HG03521 (cell line): ENCODE measurements around the gene SLC12A9.
"Not testable (repeated sequence)": the region's sequence is repeated elsewhere in the genome, so short reads cannot be mapped to it uniquely, and the experiment has no call there.

Source experiments
- ATAC-seq: cut with Tn5 transposase; IDR thresholded peaks from one replicate; pipeline ENCODE4 v1.9.1; 2021; ENCODE audit warnings: mild to moderate bottlenecking, moderate library complexity; ENCODE audit not compliant: unreplicated experiment

SLC12A9 gene

DNA sequence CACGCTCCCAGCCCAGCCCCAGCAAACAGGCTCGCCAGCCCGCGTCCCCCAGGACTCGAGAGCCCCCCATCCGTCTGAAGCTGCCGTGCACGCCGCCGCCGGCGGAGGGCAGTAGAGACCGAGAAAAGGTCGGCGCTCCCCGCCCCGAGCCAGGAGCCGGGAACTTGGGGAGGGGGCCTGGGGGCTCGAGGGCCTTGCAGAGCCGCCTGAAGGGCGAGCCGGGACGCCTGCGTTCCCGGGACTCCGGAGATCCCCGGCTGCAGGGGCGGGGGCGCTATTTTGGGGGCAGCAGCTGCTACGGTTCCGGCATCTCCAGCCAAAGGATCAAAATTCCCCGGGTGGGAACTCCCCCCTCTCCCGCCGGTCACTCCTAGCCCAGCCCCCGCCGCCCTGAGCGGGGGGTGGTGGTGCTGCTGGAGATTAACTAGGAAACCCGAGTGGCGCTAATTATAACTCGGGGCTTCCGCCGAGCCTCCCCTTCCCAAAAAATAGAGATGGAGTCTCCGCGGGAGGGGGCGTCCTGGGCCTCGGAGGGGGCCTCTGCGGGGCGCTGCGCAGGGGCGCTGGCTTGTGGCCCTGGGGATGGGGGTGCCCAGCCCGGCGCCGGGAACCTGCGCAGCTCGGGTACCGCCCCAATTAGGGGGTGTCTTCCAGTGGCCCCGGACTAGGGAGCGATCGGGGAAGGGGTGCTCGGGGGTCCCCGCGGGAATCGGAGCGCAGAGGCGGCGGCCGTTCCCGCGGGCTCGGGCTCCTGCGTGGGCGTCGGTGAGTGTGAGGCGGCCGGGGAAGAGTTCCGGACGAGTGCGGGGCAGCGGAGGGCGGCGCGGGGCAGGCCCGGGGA lies 42.6 kb downstream of the SLC12A9 start:
- ATAC-seq = no peak

DNA sequence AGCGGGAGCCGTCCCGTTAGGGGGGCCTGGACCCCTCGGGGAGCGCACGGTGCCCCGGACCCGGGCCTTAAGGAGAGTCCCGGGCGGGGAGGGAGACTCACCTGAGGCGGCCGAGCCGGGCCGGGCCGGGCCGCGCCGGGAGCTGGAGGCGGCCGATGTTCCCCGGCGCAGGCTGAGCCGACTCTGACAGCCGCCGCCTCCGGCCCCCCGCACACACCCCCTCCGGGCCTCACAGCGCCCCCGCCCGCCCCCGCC lies 43.1 kb downstream of the SLC12A9 start, which contains the start of gene ACHE:
Gene ACHE, minus strand, starts transcription at position 188 of the 255 bp plus-strand sequence. CDS start 1,656 bp downstream, outside the sequence.
- no peak for ATAC-seq

DNA sequence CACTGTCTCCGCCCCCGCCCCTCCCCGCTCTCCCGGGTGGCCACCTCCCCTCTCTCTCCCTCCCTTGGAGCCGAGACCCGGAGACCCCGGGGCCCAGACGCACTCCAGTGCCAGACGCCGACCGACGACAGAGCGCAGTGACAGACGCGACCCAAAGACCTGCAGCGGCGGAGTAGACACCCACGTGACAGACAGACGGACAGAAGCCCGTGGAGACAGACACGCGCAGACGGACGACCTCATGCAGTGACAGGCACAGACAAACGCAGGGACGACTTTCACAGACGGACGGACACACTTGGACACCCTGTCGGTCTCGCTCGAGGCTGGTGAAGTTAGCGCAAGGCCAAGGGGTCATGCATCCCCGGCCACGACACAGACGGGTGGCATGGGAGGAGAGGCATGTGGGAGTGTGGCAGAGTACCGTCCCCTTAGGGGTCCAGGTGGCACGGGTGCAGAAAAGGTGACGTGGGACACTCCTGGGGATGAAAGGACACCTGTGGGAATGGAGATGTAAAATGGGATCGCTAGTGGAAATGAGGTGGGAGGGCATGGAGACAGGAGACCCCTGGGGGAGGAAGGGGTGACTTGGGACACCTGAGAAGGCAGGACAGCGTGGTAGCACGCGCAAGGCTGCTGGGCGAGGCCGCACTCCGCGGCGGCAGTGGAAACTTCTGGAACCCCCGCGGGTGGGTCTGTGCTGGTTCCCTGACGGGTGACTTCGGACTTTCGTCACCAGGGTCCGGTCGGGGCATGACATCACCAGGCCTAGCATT lies 43.6 kb downstream of the SLC12A9 start:
- no peak for ATAC-seq

DNA sequence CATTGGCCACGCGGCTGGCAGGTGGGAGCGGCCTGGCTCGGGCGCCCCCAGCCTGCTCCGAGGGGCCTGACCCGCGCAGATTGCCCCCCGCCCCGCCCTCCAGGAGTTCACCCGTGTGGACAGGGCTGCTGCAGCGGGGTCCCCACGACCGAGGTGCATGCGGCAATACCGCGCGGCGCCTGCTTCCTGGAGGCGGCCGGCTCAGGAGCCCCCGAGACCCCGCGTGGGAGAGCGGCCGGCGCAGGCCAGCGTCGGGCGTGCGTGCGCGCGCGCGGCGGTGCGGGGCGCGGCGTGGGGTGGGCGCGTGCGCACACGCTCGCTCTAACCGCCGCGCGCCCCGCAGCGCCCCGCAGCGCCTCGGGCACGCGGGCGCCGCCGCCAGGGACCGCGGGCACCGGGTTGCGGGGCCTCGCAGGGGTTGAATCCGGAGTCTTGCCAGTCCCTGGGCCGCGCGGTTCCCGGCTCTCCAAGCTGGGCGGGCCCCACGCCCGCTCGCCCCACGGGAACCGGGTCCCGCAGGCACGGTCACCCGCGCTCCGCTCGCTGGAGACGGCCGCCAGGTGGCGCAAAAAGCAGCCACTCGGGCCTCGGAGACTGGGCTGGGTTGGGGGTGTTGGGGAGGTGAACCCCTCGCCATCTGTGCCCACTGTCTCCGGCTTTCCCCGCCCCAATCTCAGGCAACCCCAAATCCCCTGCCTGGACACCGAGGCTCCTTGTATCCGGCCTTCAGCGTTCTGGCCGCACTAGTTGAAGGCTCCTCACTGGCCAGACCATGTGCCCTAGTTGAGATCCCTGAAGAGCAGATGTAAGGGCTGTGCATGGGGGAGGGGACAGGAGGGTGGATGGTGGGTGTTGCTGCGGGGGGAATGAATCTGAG lies 44.5 kb downstream of the SLC12A9 start:
- no peak for ATAC-seq

DNA sequence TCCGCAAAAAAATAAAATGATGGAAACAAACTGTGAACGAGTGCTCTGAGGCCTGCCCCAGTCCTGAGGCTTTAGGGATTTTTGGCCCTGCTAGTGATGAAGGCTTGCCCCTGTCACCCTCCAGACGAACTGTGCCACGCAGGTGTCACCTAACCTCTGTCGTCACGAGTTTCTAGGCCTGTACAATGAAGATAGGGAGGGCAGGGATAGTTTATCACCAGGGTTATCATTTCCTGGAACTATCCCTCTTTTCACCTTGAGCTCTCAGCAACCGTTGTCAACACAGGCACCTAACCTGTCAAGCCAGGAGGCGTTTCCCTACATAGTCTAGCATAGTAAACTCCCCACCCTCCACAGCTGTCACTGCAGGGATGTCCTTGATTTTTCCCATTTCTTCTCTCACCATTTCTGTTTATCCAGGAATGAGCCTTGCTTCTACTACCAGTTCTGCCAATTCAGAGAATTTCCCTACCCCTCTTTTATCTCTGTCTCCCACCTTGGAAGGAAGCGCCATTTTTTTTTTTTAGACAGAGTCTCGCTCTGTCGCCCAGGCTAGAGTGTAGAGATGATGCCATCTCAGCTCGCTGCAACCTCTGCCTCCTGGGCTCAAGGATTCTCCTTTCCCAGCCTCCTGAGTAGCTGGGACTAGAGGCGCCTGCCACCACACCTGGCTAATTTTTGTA lies 45.4 kb downstream of the SLC12A9 start:
- ATAC-seq = no peak

DNA sequence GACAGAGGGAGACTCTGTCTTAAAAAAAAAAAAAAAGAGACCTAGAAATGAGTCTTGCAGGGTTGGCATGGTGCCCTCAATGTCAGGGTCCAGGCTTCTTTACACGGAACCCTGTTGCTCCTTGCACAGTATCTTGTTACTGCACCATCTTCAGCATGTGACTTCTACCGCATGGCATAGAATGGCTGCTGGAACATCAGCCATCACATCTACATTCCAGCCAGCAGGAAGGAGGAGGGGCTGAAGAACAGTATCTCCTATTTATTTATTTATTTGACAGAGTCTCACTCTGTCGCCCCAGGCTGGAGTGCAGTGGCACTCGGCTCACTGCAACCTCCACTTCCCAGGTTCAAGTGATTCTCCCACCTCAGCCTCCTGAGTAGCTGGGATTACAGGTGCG lies 46.9 kb downstream of the SLC12A9 start:
- no peak for ATAC-seq

DNA sequence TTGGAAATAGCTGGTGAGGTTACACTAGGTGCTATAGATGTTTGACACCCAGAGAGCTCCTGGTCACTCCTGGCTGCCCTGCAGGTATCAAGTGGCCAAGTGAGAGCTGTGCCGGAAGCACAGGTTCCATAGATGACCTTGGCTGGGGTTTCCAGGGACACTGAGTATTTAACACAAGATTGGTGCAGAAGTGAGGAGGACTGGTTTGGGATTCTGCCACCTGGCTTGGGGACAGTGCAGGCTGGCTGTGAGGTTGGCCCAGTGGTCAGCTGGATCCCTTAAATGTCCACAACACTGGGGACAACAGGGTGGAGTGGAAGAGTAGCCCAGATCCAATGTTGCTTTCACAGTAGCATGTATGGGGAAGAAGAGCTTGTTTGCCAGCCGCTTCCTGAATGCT lies 48.5 kb downstream of the SLC12A9 start:
- no peak for ATAC-seq

DNA sequence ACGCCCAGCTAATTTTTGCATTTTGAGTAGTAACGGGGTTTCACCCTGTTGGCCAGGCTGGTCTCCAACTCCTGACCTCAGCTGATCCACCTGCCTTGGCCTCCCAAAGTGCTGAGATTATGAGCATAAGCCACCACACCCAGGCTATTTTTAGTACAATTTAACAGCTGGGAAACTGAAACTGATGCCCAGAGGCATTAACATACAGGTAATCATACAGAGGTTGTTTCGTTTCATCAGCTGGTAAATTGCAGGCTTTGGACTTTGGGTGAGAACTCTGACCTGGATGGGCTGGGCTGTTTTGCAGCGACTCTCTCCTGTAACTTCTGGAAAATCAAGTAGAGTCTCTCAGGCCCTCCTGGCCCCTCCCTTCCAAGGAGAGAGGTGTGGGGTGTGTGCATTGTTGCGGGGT lies 49.4 kb downstream of the SLC12A9 start:
- ATAC-seq = no peak

DNA sequence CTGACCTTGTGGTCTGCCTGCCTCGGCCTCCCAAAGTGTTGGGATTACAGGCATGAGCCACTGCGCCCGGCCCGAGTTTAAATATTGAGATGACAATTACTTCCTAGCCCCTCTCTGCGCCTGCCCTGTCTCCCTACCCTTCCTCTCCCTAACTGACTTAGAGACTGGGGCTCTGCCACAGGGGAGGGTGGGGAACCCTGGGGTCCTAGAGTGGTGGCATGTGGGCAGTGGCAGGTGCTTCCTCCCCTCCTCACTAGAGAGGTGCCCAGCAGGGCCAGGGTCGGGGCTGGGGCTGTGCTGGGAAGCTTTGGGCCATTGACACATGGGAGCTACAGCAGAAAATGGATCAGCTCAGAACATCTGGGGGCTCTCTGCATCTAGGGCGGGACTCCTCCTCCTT lies 50.1 kb downstream of the SLC12A9 start:
- ATAC-seq = no peak

DNA sequence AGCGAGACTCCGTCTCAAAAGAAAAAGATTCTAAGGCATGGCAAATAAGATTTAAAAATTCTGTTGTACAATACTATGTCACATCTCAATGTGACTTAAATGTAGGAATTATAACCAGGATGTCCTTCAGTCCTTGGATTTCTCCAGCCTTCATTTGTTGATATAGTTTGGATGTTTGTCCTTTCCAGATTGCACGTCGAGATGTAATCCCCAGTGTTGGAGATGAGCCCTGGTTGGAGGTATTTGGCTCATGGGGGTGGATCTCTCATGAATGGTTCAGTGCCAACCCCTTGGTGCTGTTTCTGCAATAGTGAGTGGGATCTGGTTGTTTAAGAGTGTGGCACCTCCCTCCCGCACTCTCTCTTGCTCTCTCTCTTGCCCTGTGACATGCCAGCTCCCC lies 56.0 kb downstream of the SLC12A9 start:
- ATAC-seq = no peak

DNA sequence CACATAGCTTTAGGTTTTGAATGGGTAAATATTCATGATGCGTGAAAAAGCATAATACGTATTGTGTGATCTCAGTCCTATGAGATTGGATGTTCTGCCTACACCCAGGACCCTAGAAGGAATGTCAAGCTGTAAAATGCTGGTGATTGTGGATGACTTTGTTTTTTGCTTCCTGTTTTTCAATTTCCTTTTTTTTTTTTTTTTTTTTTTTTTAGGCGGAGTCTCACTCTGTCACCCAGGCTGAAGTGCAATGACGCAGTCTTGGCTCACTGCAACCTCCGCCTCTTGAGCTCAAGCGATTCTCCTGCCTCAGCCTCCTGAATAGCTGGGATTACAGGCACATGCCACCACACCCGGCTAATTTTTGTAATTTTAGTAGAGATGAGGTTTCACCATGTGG lies 57.9 kb downstream of the SLC12A9 start:
- not testable (repeated sequence) for ATAC-seq

DNA sequence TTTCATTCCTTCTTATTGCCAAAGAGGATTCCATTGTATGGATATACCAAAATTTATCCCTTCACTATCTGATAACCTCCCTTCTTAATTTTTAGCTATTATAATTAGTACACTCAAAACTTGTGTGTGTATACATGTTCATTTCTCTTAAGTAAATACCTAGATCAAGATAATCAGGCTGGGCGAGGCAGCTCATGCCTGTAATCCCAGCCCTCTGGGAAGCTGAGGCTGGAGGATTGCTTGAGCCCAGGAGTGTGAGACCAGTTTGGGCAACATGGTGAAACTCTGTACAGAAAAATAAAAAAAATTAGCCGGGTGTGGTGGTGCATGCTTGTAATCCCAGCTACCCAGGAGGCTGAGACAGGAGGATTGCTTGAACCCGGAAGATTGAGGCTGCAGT lies 59.0 kb downstream of the SLC12A9 start:
- no peak for ATAC-seq

DNA sequence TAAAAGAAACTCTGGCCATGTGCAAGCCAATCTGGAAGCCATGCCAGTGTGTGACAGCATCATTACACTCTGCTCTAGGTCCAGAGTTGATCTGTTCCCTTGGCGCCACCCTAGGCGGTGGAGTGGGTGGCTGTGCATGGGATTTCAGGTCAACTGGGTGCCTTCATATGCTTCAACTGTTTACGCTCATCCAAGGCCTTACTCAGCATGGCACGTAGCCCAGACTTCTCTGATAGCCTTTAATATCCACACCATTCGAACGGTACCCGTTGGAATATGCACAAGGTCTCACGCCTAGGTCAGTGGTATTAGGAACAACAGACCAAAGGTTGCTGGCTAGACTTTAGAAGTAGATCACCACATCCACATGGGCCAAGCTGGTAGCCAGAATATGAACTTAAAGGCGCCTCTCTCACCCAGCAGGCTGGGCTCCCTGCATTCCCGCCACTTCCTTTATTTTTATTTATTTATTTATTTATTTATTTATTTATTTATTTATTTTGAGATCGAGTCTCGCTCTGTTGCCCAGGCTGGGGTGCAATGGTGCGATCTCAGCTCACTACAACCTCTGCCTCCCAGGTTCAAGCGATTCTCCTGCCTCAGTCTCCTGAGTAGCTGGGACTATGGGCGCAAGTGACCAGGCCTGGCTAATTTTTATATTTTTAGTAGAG lies 61.8 kb downstream of the SLC12A9 start:
- no peak for ATAC-seq

DNA sequence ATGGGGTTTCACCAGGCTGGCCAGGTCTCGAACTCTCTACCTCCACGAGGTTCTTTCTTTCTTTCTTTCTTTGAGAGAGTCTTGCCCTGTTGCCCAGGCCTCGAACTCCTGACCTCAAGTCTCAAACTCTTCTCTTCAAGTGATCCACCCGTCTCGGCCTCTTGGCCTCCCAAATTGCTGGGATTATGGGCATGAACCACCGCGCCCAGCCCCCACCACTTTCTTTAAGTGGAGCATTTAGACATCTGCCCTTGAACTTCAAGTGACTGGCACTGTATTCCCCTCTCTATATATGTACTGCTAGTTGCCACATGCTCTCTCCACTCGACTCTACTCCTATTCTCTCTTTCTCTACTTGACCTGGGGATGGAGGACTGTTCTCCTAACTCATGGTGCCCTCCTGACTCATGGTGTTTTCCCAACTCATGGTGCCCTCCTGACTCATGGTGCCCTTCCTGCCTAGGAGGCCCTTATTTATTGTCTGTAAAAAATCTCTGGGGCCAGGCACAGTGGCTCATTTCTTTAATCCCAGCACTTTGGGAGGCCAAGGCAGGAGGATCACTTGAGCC lies 62.5 kb downstream of the SLC12A9 start:
- ATAC-seq = no peak
